Endothelial cell of umbilical vein (primary cell): ENCODE measurements around the gene RGS4.

Source experiments
- CTCF ChIP-seq, 2 donors: IDR thresholded peaks; 1 replicate in 1 of 2; 2 replicates in 1 of 2; pipeline ENCODE4 v1.5.1; 2011; ENCODE audit warnings: low read length in 2 of 2, mild to moderate bottlenecking in 2 of 2, moderate library complexity in 2 of 2, control low read depth in 1 of 2, inconsistent platforms in 1 of 2, low read depth in 1 of 2; ENCODE audit not compliant: insufficient read depth in 1 of 2; ENCODE audit errors: extremely low read depth in 1 of 2
- EZH2 ChIP-seq: IDR thresholded peaks from 2 replicates; pipeline ENCODE4 v1.6.1; 2012; ENCODE audit warnings: borderline replicate concordance, low read depth, mild to moderate bottlenecking, moderate library complexity, low read length, inconsistent platforms; ENCODE audit not compliant: severe bottlenecking
- FOS ChIP-seq: IDR thresholded peaks from 2 replicates; pipeline ENCODE4 v1.6.1; 2011; ENCODE audit warnings: mild to moderate bottlenecking, low read length, moderate library complexity, borderline replicate concordance; ENCODE audit not compliant: insufficient read depth
- POLR2A ChIP-seq: IDR thresholded peaks from 2 replicates; pipeline ENCODE4 v1.6.1; 2012; ENCODE audit warnings: low read depth, mild to moderate bottlenecking, control low read depth, low read length
- POLR2AphosphoS5 ChIP-seq: IDR thresholded peaks from 2 replicates; pipeline ENCODE4 v1.6.1; 2012; ENCODE audit warnings: low read depth, mild to moderate bottlenecking, control low read depth, low read length, moderate library complexity; ENCODE audit not compliant: insufficient read depth
- TF ChIP-seq, protein P1 (sequence below): IDR thresholded peaks from 2 replicates; pipeline ENCODE4 v1.6.1; 2011; ENCODE audit not compliant: insufficient read depth, insufficient read length

DNA sequence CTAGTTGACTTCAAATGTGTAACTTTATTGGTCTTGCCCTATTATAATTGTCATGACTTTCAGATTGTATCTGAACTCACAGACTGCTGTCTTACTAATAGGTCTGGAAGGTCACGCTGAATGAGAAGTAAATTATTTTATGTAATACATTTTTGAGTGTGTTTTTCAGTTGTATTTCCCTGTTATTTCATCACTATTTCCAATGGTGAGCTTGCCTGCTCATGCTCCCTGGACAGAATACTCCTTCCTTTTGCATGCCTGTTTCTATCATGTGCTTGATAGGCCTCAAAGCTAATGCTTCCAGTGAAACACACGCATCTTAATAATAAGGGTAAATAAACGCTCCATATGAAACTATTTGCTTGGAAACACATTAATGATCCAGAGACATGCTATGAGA, 7.3 kb downstream of the RGS4 start:
- no peak for TF ChIP-seq POLR2A
- TF ChIP-seq, protein P1, sequence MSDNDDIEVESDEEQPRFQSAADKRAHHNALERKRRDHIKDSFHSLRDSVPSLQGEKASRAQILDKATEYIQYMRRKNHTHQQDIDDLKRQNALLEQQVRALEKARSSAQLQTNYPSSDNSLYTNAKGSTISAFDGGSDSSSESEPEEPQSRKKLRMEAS, result no peak
- TF ChIP-seq CTCF (IDR thresholded peaks at IDR 0.05; ENCODE audit: extremely low read depth in 1 of 2, insufficient read depth in 1 of 2, low read depth in 1 of 2, low read length in 2 of 2), result no peak
- TF ChIP-seq EZH2, result no peak
- no peak for TF ChIP-seq POLR2AphosphoS5
- TF ChIP-seq FOS, result no peak
